NB4 (cell line): ENCODE data around the gene RAC3.
"Not testable (repeated sequence)": the region's sequence is repeated elsewhere in the genome, so short reads cannot be mapped to it uniquely, and the experiment has no call there.

Experiments used
- DNase-seq: peaks from one replicate; pipeline ENCODE4 v3.0.0; 2010; ENCODE audit warnings: low read depth
- H3K4me3 ChIP-seq: one replicate; pipeline ENCODE4 v1.5.1; 2011; ENCODE audit warnings: mild to moderate bottlenecking, low read depth, low read length, moderate library complexity
- MAX ChIP-seq: IDR thresholded peaks from 2 replicates; pipeline ENCODE4 v1.6.1; 2011; ENCODE audit warnings: low read depth, low read length
- MYC ChIP-seq: IDR thresholded peaks from 2 replicates; pipeline ENCODE4 v1.6.1; 2011; ENCODE audit warnings: low read depth, low read length
- POLR2A ChIP-seq: IDR thresholded peaks from 2 replicates; pipeline ENCODE4 v1.6.1; 2011; ENCODE audit warnings: mild to moderate bottlenecking; ENCODE audit not compliant: insufficient read length; ENCODE audit errors: extremely low read depth
- TF ChIP-seq, protein P1 (sequence below): IDR thresholded peaks from one replicate; pipeline ENCODE4 v1.5.1; 2012; ENCODE audit warnings: low read depth, low read length

RAC3 gene

DNA sequence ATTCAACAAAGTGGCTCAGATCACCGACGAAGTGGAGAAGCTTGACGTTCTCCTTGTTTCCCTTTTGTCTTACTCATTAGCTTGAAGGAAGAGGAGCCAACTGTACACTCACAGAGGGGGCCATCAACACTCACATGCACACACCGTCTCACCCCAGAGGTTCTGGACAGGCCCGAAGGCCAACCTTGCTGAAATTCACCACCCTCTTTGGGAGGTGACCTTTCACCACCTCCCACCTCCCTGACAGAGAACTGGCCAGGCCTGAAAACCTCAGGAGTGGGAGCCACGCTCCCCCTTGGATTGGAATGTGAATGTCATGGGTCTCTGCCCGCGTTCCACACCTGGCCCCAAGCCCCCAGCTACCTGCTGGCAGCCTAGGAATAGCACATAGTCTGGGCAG lies 4.0 kb downstream of the RAC3 start:
- no peak for DNase-seq
- TF ChIP-seq, protein P1, sequence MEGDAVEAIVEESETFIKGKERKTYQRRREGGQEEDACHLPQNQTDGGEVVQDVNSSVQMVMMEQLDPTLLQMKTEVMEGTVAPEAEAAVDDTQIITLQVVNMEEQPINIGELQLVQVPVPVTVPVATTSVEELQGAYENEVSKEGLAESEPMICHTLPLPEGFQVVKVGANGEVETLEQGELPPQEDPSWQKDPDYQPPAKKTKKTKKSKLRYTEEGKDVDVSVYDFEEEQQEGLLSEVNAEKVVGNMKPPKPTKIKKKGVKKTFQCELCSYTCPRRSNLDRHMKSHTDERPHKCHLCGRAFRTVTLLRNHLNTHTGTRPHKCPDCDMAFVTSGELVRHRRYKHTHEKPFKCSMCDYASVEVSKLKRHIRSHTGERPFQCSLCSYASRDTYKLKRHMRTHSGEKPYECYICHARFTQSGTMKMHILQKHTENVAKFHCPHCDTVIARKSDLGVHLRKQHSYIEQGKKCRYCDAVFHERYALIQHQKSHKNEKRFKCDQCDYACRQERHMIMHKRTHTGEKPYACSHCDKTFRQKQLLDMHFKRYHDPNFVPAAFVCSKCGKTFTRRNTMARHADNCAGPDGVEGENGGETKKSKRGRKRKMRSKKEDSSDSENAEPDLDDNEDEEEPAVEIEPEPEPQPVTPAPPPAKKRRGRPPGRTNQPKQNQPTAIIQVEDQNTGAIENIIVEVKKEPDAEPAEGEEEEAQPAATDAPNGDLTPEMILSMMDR: no peak
- TF ChIP-seq MAX: no peak
- TF ChIP-seq MYC: no peak
- no peak for TF ChIP-seq POLR2A

GRCh38 chr17:82035956-82036633 lies 4.6 kb downstream of the RAC3 start:
- peak overlapping the region; percentile 75 for H3K4me3 ChIP-seq
- TF ChIP-seq MYC: no peak
- TF ChIP-seq MAX: no peak
- no peak for TF ChIP-seq POLR2A
- TF ChIP-seq, protein P1: no peak
- no peak for DNase-seq

More for the DNA sequence above, 4.0 kb downstream of the RAC3 start:
- H3K4me3 ChIP-seq: no peak overlapping the region

DNA sequence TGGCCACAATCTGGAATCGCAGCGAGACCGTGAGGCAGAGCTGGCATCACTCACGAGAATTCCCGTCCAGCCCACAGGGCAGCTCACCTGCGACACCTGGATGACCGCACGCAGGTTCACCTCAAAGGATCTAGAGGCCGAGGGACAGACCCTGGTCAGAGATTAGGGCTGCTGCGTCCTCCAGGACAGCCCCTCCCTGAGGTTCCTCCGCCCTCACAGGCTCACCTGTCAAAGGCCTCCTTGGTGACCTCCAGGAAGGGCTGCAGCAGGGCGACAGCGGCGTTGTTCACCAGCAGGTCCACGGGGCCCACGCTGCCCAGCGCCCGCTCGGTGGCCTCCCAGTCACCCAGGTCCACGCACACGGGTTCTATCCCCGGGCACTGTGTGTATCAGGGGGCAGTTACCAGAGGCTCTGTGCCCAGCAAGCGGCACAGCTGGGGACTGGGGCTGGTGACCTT lies 5.2 kb downstream of the RAC3 start:
- TF ChIP-seq, protein P1: no peak
- TF ChIP-seq MAX: no peak
- no peak for TF ChIP-seq POLR2A
- TF ChIP-seq MYC: no peak
- DNase-seq: no peak
- peak overlapping the region; percentile 75 for H3K4me3 ChIP-seq

GRCh38 chr17:82037092-82037888 lies 5.8 kb downstream of the RAC3 start, which contains the start of gene DCXR:
TSS of gene DCXR (minus strand) at chr17:82037697. CDS start at chr17:82037682, 15 bp downstream.
- DNase-seq: peak; percentile 98

GRCh38 chr17:82037889-82038195 lies 6.4 kb downstream of the RAC3 start:
- H3K4me3 ChIP-seq: peak overlapping the region; percentile 36
- TF ChIP-seq MYC (no peak), MAX (no peak), POLR2A (no peak)
- TF ChIP-seq, protein P1: no peak
- no peak for DNase-seq

More at GRCh38 chr17:82037092-82037888, 5.8 kb downstream of the RAC3 start, which contains the start of gene DCXR:
- H3K4me3 ChIP-seq: peak within 1 kb of the TSS; percentile 75
- TF ChIP-seq, protein P1: peak; percentile 58
- TF ChIP-seq MYC (peak; percentile 89), POLR2A (peak; percentile 95), MAX (peak; percentile 57)

- DNase-seq, H3K4me3 ChIP-seq: not testable (repeated sequence)
These were observed 7.4 kb downstream of the RAC3 start for GRCh38 chr17:82038796-82039409.
